NCI-H526 treated with DMSO at 0.1 percent for 48 hours (cell line): ENCODE data around the gene HDAC7.
"Not testable (repeated sequence)": the region's sequence is repeated elsewhere in the genome, so short reads cannot be mapped to it uniquely, and the experiment has no call there.

Experiments used
- DNase-seq: peaks from one replicate; lab custom pipeline; 2025; lab: John Stamatoyannopoulos, UW

Gene HDAC7

GRCh38 chr12:47849261-47849660, 29.6 kb upstream of the HDAC7 start:
- DNase-seq: no peak

GRCh38 chr12:47848853-47849252, 29.1 kb upstream of the HDAC7 start:
- no peak for DNase-seq

GRCh38 chr12:47846294-47846996, 26.7 kb upstream of the HDAC7 start:
- DNase-seq: no peak

- DNase-seq: no peak
Measured at GRCh38 chr12:47845081-47845480, 25.4 kb upstream of the HDAC7 start.

- no peak for DNase-seq
Measured at GRCh38 chr12:47844264-47845019, 24.7 kb upstream of the HDAC7 start.

GRCh38 chr12:47843226-47843980, 23.7 kb upstream of the HDAC7 start:
- DNase-seq: no peak

GRCh38 chr12:47842543-47842942, 22.8 kb upstream of the HDAC7 start:
- DNase-seq: not testable (repeated sequence)

- no peak for DNase-seq
Measured at GRCh38 chr12:47841910-47842309, 22.2 kb upstream of the HDAC7 start.

- DNase-seq: no peak
Measured at GRCh38 chr12:47841501-47841900, 21.8 kb upstream of the HDAC7 start.

GRCh38 chr12:47840571-47840970, 20.9 kb upstream of the HDAC7 start:
- no peak for DNase-seq

- no peak for DNase-seq
Measured at GRCh38 chr12:47839214-47839876, 19.6 kb upstream of the HDAC7 start.

GRCh38 chr12:47838286-47838931, 18.7 kb upstream of the HDAC7 start:
- no peak for DNase-seq

- peak; percentile 34 for DNase-seq
Measured at GRCh38 chr12:47837190-47838171, 17.8 kb upstream of the HDAC7 start.

GRCh38 chr12:47835831-47836155, 16.1 kb upstream of the HDAC7 start:
- no peak for DNase-seq

GRCh38 chr12:47835006-47835830, 15.5 kb upstream of the HDAC7 start:
- no peak for DNase-seq

- no peak for DNase-seq
Measured at GRCh38 chr12:47834199-47834903, 14.6 kb upstream of the HDAC7 start.

GRCh38 chr12:47833591-47834012, 13.9 kb upstream of the HDAC7 start:
- no peak for DNase-seq

- DNase-seq: no peak
Measured at GRCh38 chr12:47832263-47832933, 12.7 kb upstream of the HDAC7 start.

GRCh38 chr12:47829584-47829983, 9.9 kb upstream of the HDAC7 start:
- DNase-seq: no peak
